ENCODE data around the gene PCCA. TPM values are rescaled to one million over a fixed set of nuclear protein-coding genes. Genes with fewer than 3 reads are reported as not detected.

PCCA gene
- total and polyA plus RNA-seq, 8 donors = 31.4 to 140 (median 77.0) TPM

- WGBS, 5 donors = 95 to 100% (median 97%) methylated on average over 1 of the region's 1 CpG
- H3K4me1 ChIP-seq = peaks cover 0 to 8% (median 2%) of the 10 kb centered on the region in 4 donors
- DNase-seq = no peak
- no peaks in the 10 kb centered on the region for H3K36me3 ChIP-seq
- H3K9me3 ChIP-seq = peaks cover 0 to 18% (median 8%) of the 10 kb centered on the region in 4 donors
- H3K27ac ChIP-seq = no peak overlapping the region
- no peaks in the 10 kb centered on the region for H3K27me3 ChIP-seq
- H3K4me3 ChIP-seq = no peak overlapping the region
- no peak for TF ChIP-seq POLR2A (IDR thresholded peaks at IDR 0.05)
- no peak for TF ChIP-seq EP300 (IDR thresholded peaks at IDR 0.05)
- no peak for TF ChIP-seq CTCF (IDR thresholded peaks at IDR 0.05)
- intact Hi-C loops (cut with DNase I; ENCODE audit: low total_unique reads) = no loop called here
Measured at GRCh38 chr13:100247937-100248336, 159.0 kb downstream of the PCCA start.

GRCh38 chr13:100254002-100254401 is 165.1 kb downstream of the PCCA start:
- TF ChIP-seq POLR2A (IDR thresholded peaks at IDR 0.05) = no peak
- no peak for TF ChIP-seq EP300 (IDR thresholded peaks at IDR 0.05)
- TF ChIP-seq CTCF (IDR thresholded peaks at IDR 0.05) = no peak
- no peak for TF ChIP-seq POLR2AphosphoS5 (IDR thresholded peaks at IDR 0.05)
- Histone ChIP-seq H3K9me3 (no peaks in the 10 kb centered on the region), H3K4me3 (no peak overlapping the region), H3K4me1 (no peaks in the 10 kb centered on the region), H3K27me3 (no peaks in the 10 kb centered on the region), H3K27ac (no peak overlapping the region), H3K36me3 (no peaks in the 10 kb centered on the region)
- 83 to 98% (median 90%) methylated on average over 7 of the region's 7 CpGs for WGBS, 5 donors
- no peak for DNase-seq
- intact Hi-C loops (cut with DNase I; ENCODE audit: low total_unique reads) = no loop called here

- TF ChIP-seq EP300 (IDR thresholded peaks at IDR 0.05) (no peak), CTCF (IDR thresholded peaks at IDR 0.05) (no peak), POLR2A (IDR thresholded peaks at IDR 0.05) (no peak), POLR2AphosphoS5 (IDR thresholded peaks at IDR 0.05) (no peak)
- H3K27me3 ChIP-seq = no peaks in the 10 kb centered on the region
Measured at GRCh38 chr13:100262404-100262803, 173.5 kb downstream of the PCCA start.

GRCh38 chr13:100266026-100266425 is 177.1 kb downstream of the PCCA start:
- no peak overlapping the region for H3K27ac ChIP-seq
- H3K36me3 ChIP-seq = peaks cover 0 to 20% (median 11%) of the 10 kb centered on the region in 4 donors
- WGBS, 5 donors = 89 to 100% (median 97%) methylated on average over 2 of the region's 2 CpGs
- no peak for DNase-seq
- intact Hi-C loops (cut with DNase I; ENCODE audit: low total_unique reads) = no loop called here
- H3K4me3 ChIP-seq = no peak overlapping the region
- TF ChIP-seq POLR2AphosphoS5 (IDR thresholded peaks at IDR 0.05) = no peak
- H3K4me1 ChIP-seq = no peaks in the 10 kb centered on the region
- H3K27me3 ChIP-seq = no peaks in the 10 kb centered on the region
- no peaks in the 10 kb centered on the region for H3K9me3 ChIP-seq

More at GRCh38 chr13:100262404-100262803, 173.5 kb downstream of the PCCA start:
- WGBS, 5 donors = 83 to 90% (median 89%) methylated on average over 3 of the region's 3 CpGs
- intact Hi-C loops (cut with DNase I; ENCODE audit: low total_unique reads) = no loop called here
- no peak for DNase-seq
- Histone ChIP-seq H3K9me3 (no peaks in the 10 kb centered on the region), H3K36me3 (peaks cover 0 to 12% (median 5%) of the 10 kb centered on the region in 4 donors), H3K4me3 (no peak overlapping the region), H3K27ac (no peak overlapping the region), H3K4me1 (no peaks in the 10 kb centered on the region)

- Histone ChIP-seq H3K4me1 (no peaks in the 10 kb centered on the region), H3K4me3 (no peak overlapping the region), H3K36me3 (peaks cover 0 to 36% (median 26%) of the 10 kb centered on the region in 4 donors), H3K27ac (no peak overlapping the region), H3K27me3 (no peaks in the 10 kb centered on the region), H3K9me3 (no peaks in the 10 kb centered on the region)
- WGBS, 5 donors = 14 to 45% (median 36%) methylated on average over 2 of the region's 2 CpGs
- intact Hi-C loops (cut with DNase I; ENCODE audit: low total_unique reads) = no loop called here
- DNase-seq = peak; percentile 62 to 87
- peak in 1 of 3 donors; percentile 50 for TF ChIP-seq POLR2AphosphoS5 (IDR thresholded peaks at IDR 0.05)
- TF ChIP-seq CTCF (IDR thresholded peaks at IDR 0.05) = no peak
Measured at GRCh38 chr13:100269837-100270236, 180.9 kb downstream of the PCCA start.
